BJ (cell line): ENCODE data around the gene KRT33B. TPM values are rescaled to one million over a fixed set of nuclear protein-coding genes. Genes with fewer than 3 reads are reported as not detected.

Experiments
- CTCF ChIA-PET: fragments of 350-600 bp; formaldehyde crosslinking; extraction: SDS; loops from one replicate; lab custom pipeline; 2021; ENCODE audit warnings: antibody characterized with exemption, inconsistent platforms; lab: Yijun Ruan, JAX
- POLR2A ChIA-PET: fragments of 300-600 bp; sonication (Branson Sonifier 250); formaldehyde crosslinking; extraction: SDS; loops from one replicate; lab custom pipeline; 2021; ENCODE audit warnings: antibody characterized with exemption; lab: Charles Lee
- DNase-seq: peaks from one replicate; pipeline ENCODE4 v3.0.0-alpha.2; 2011; ENCODE audit warnings: low read depth
- H3K27me3 ChIP-seq: 2 replicates; pipeline ENCODE4 v1.6.0; 2011; ENCODE audit warnings: low read length; ENCODE audit not compliant: control insufficient read depth, insufficient read depth
- H3K36me3 ChIP-seq: 2 replicates; pipeline ENCODE4 v1.5.1; 2011; ENCODE audit warnings: low read length; ENCODE audit not compliant: control insufficient read depth, insufficient read depth
- H3K4me3 ChIP-seq: 2 replicates; pipeline ENCODE4 v1.5.1; 2011; ENCODE audit warnings: low read depth, mild to moderate bottlenecking, control low read depth, low read length
- polyA plus RNA-seq: library from polyadenylated mRNA; depleted of rRNA; stranded (reverse); fragments of >200 nt; gene quantifications from 2 replicates; pipeline ENCODE4 v1.2.3, GENCODE V29; 2011
- TF ChIP-seq, protein P1 (sequence below): IDR thresholded peaks from 2 replicates; pipeline ENCODE4 v1.5.1; 2011; ENCODE audit warnings: low read depth, mild to moderate bottlenecking, control low read depth, inconsistent platforms, low read length, moderate library complexity; ENCODE audit not compliant: insufficient read depth

The KRT33B gene
- polyA plus RNA-seq, 1 experiment = 1.8 TPM

- Histone ChIP-seq H3K36me3 (no peaks in the 10 kb centered on the region), H3K4me3 (no peak overlapping the region), H3K27me3 (no peaks in the 10 kb centered on the region)
- POLR2A ChIA-PET = no interaction called here
- TF ChIP-seq, protein P1, sequence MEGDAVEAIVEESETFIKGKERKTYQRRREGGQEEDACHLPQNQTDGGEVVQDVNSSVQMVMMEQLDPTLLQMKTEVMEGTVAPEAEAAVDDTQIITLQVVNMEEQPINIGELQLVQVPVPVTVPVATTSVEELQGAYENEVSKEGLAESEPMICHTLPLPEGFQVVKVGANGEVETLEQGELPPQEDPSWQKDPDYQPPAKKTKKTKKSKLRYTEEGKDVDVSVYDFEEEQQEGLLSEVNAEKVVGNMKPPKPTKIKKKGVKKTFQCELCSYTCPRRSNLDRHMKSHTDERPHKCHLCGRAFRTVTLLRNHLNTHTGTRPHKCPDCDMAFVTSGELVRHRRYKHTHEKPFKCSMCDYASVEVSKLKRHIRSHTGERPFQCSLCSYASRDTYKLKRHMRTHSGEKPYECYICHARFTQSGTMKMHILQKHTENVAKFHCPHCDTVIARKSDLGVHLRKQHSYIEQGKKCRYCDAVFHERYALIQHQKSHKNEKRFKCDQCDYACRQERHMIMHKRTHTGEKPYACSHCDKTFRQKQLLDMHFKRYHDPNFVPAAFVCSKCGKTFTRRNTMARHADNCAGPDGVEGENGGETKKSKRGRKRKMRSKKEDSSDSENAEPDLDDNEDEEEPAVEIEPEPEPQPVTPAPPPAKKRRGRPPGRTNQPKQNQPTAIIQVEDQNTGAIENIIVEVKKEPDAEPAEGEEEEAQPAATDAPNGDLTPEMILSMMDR = no peak
- CTCF ChIA-PET = interaction anchor here (1.3 to 2.7 kb wide), 4 partner anchors 8 to 296 kb away, joined by 3 to 7 read pairs (median 4); no protein-coding TSS in a partner anchor
- no peak for DNase-seq
Measured at GRCh38 chr17:41369023-41369422, 590 bp downstream of the KRT33B start.

DNA sequence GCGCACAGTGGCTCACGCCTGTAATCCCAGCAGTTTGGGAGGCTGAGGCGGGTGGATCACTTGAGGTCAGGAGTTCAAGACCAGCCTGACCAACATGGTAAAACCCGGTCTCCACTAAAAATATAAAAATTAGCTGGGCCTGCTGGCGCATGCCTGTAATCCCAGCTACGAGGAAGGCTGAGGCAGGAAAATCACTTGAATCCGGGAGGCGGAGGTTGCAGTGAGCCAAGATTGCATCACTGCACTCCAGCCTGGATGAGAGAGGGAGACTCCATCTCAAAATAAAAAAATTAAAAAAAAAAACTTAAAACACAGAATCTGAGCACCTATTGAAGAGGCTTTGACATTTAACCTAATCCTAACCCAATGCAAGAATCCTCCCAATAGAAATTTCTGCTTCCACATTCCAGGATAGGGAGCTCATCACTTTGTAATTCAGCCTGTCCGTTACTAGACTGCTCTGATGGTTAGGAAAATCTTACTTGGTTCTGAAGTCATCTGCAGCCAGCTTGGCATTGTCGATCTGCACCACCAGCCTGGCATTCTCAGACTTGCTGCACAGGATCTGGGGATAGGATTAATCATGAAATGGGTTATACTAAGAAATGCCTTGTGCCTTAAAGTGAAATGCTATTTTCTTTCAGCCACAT, 2.1 kb downstream of the KRT33B start:
- CTCF ChIA-PET = interaction anchor here (1.0 to 1.7 kb wide), 6 partner anchors 9 to 295 kb away, joined by 4 to 6 read pairs (median 4); no protein-coding TSS in a partner anchor
- POLR2A ChIA-PET = interaction anchor here (0.6 to 0.7 kb wide), 3 partner anchors 83 to 415 kb away, joined by 3 to 5 read pairs (median 4); no protein-coding TSS in a partner anchor
- TF ChIP-seq, protein P1 = no peak
- Histone ChIP-seq H3K27me3 (no peaks in the 10 kb centered on the region), H3K4me3 (no peak overlapping the region), H3K36me3 (no peaks in the 10 kb centered on the region)
- peak; percentile 49 for DNase-seq

- TF ChIP-seq, protein P1 = no peak
- CTCF ChIA-PET = interaction anchor here (0.7 to 1.4 kb wide), 3 partner anchors 14 to 183 kb away, joined by 3 to 6 read pairs (median 4); no protein-coding TSS in a partner anchor
- no peak for DNase-seq
- H3K27me3 ChIP-seq = no peaks in the 10 kb centered on the region
- H3K4me3 ChIP-seq = no peak overlapping the region
- no peaks in the 10 kb centered on the region for H3K36me3 ChIP-seq
- POLR2A ChIA-PET = no interaction called here
Measured at GRCh38 chr17:41366070-41366469, 3.5 kb downstream of the KRT33B start.

DNA sequence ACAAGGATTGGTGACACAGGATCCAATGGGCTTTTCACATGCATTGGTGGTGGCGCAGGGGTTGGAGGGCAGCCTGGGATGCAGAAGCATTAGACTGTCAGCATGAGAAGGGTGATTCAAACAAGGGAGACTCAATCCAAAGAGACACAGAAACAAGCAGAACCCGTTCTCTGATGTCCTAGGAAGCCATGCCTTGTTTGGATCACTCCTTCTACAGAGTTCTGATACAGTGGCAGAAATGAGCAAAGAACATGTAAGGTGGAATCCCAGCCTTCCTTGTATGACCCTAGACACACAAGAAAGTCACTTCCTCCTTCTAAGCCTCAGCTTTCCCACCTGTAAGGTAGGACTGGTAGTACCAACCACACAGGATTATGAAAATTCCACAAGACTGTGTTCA, 5.7 kb downstream of the KRT33B start:
- ChIA-PET CTCF (interaction anchor here (1.0 kb wide), 1 partner anchor 186 kb away, joined by 3 read pairs; no protein-coding TSS in a partner anchor), POLR2A (no interaction called here)
- TF ChIP-seq, protein P1 = no peak

DNA sequence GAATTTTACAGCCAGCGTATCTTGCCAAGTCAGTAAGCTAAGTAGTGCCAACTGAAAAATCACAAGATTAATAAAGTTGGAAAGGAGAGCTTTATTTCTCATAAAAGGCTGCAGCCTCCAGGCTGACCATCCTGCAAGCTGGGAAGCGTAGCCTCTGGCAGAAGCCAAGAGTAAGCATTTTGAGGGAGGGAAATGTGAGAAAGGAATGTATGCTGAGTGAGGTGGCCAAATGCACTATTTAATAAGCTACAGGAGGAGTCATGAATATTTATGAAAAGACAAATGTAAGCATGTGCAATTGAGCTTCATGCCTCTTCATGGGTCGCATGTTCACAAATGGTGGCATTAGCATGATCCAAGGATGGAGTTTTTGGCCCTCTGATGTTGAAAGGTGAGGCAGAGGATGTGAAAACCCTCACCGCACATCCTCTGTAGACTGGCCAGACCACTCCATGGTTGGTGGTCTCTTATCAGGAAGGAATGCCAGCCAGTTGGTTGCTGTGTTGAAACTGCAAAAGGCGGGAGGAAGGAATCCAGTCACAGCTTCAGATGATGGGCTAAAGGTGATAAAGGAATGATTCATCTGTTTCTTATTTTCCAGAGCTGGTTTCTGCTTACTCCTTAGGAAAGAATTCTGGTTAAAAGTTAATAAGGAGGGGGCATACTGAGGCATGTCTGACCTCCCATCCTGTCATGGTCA, 9.2 kb downstream of the KRT33B start:
- DNase-seq = peak; percentile 75
- CTCF ChIA-PET = interaction anchor here (0.9 to 1.8 kb wide), 6 partner anchors 11 to 504 kb away, joined by 3 to 6 read pairs (median 4); no protein-coding TSS in a partner anchor
- no peaks in the 10 kb centered on the region for H3K36me3 ChIP-seq
- no peaks in the 10 kb centered on the region for H3K27me3 ChIP-seq
- no peak overlapping the region for H3K4me3 ChIP-seq
- TF ChIP-seq, protein P1 = no peak
- POLR2A ChIA-PET = no interaction called here

More for the DNA sequence above, 5.7 kb downstream of the KRT33B start:
- Histone ChIP-seq H3K4me3 (no peak overlapping the region), H3K27me3 (no peaks in the 10 kb centered on the region), H3K36me3 (no peaks in the 10 kb centered on the region)
- no peak for DNase-seq
